ENCODE results near the gene TEX13C. TPM values are rescaled to one million over a fixed set of nuclear protein-coding genes. Genes with fewer than 3 reads are reported as not detected.

The TEX13C gene
- total RNA-seq, 5 donors from 2014 or later (not counting 1 experiment from before 2014, with no cell fraction given): not detected

- no peak overlapping the region for H3K27ac ChIP-seq (ENCODE audit: low read length)
- ATAC-seq (replicated peaks in 1 of 4): no peak
- no peaks in the 10 kb centered on the region for H3K4me1 Mint-ChIP-seq
- no peak overlapping the region for H3K4me3 ChIP-seq (ENCODE audit: control insufficient read depth in 1 of 2, extremely low read depth in 1 of 2, low read length in 1 of 2)
- DNase-seq: no peak
- no peaks in the 10 kb centered on the region for H3K27me3 ChIP-seq (replicated peaks in 1 of 2; ENCODE audit: control insufficient read depth in 2 of 2, extremely low read depth in 1 of 2, insufficient read depth in 2 of 2, low read length in 1 of 2)
- H3K36me3 ChIP-seq (ENCODE audit: control insufficient read depth in 2 of 2, extremely low read depth in 1 of 2, insufficient read depth in 1 of 2, low read length in 1 of 2): no peaks in the 10 kb centered on the region
- CTCF ChIA-PET: interaction anchor here in 1 of 2 donors (0.7 kb wide), 1 partner anchor 59 kb away, joined by 7 read pairs; no protein-coding TSS in a partner anchor
- WGBS (ENCODE audit: insufficient coverage): no CpG with 5 or more reads among the region's 2 CpGs
- H3K9me3 Mint-ChIP-seq: no peaks in the 10 kb centered on the region
- no peak overlapping the region for H3K27ac Mint-ChIP-seq
- H3K9me3 ChIP-seq: no peaks in the 10 kb centered on the region
- no peak overlapping the region for H3K4me3 Mint-ChIP-seq
- no peaks in the 10 kb centered on the region for H3K4me1 ChIP-seq (ENCODE audit: control insufficient read depth in 1 of 2, extremely low read depth in 1 of 2, insufficient read depth in 2 of 2, low read length in 2 of 2)
- POLR2A ChIA-PET: no interaction called here
- H3K27me3 Mint-ChIP-seq: peaks cover 0 to 7% of the 10 kb centered on the region in 2 donors
- H3K36me3 Mint-ChIP-seq: no peaks in the 10 kb centered on the region
Measured at GRCh38 chrX:125322431-125322830, 2.8 kb downstream of the TEX13C start.

- Histone ChIP-seq H3K4me1 (ENCODE audit: control insufficient read depth in 1 of 2, extremely low read depth in 1 of 2, insufficient read depth in 2 of 2, low read length in 2 of 2) (no peaks in the 10 kb centered on the region), H3K36me3 (ENCODE audit: control insufficient read depth in 2 of 2, extremely low read depth in 1 of 2, insufficient read depth in 1 of 2, low read length in 1 of 2) (no peaks in the 10 kb centered on the region), H3K4me3 (ENCODE audit: control insufficient read depth in 1 of 2, extremely low read depth in 1 of 2, low read length in 1 of 2) (no peak overlapping the region), H3K27me3 (replicated peaks in 1 of 2; ENCODE audit: control insufficient read depth in 2 of 2, extremely low read depth in 1 of 2, insufficient read depth in 2 of 2, low read length in 1 of 2) (no peaks in the 10 kb centered on the region), H3K9me3 (no peaks in the 10 kb centered on the region), H3K27ac (ENCODE audit: low read length) (no peak overlapping the region)
- CTCF ChIA-PET: no interaction called here
- Mint-ChIP-seq H3K9me3 (no peaks in the 10 kb centered on the region), H3K4me3 (no peak overlapping the region), H3K4me1 (no peaks in the 10 kb centered on the region), H3K36me3 (no peaks in the 10 kb centered on the region), H3K27me3 (peaks cover 0 to 7% of the 10 kb centered on the region in 2 donors), H3K27ac (no peak overlapping the region)
- 57% methylated on average over 1 of the region's 3 CpGs for WGBS (ENCODE audit: insufficient coverage)
- POLR2A ChIA-PET: no interaction called here
- ATAC-seq (replicated peaks in 1 of 4): no peak
- DNase-seq: no peak
Measured at GRCh38 chrX:125326599-125326998, 6.9 kb downstream of the TEX13C start.

- Histone ChIP-seq H3K4me1 (ENCODE audit: control insufficient read depth in 1 of 2, extremely low read depth in 1 of 2, insufficient read depth in 2 of 2, low read length in 2 of 2) (no peaks in the 10 kb centered on the region), H3K27me3 (replicated peaks in 1 of 2; ENCODE audit: control insufficient read depth in 2 of 2, extremely low read depth in 1 of 2, insufficient read depth in 2 of 2, low read length in 1 of 2) (no peaks in the 10 kb centered on the region), H3K27ac (ENCODE audit: low read length) (no peak overlapping the region), H3K9me3 (no peaks in the 10 kb centered on the region), H3K36me3 (ENCODE audit: control insufficient read depth in 2 of 2, extremely low read depth in 1 of 2, insufficient read depth in 1 of 2, low read length in 1 of 2) (no peaks in the 10 kb centered on the region), H3K4me3 (ENCODE audit: control insufficient read depth in 1 of 2, extremely low read depth in 1 of 2, low read length in 1 of 2) (no peak overlapping the region)
- Mint-ChIP-seq H3K36me3 (no peaks in the 10 kb centered on the region), H3K4me1 (no peaks in the 10 kb centered on the region), H3K9me3 (no peaks in the 10 kb centered on the region), H3K27ac (no peak overlapping the region), H3K27me3 (peaks cover 0 to 7% of the 10 kb centered on the region in 2 donors), H3K4me3 (no peak overlapping the region)
- ATAC-seq (replicated peaks in 1 of 4) (no peak), DNase-seq (no peak)
- ChIA-PET CTCF (no interaction called here), POLR2A (no interaction called here)
- WGBS (ENCODE audit: insufficient coverage): 87% methylated on average over 4 of the region's 12 CpGs
Measured at GRCh38 chrX:125327891-125328290, 8.2 kb downstream of the TEX13C start.

- Histone ChIP-seq H3K4me3 (ENCODE audit: control insufficient read depth in 1 of 2, extremely low read depth in 1 of 2, low read length in 1 of 2) (no peak overlapping the region), H3K4me1 (ENCODE audit: control insufficient read depth in 1 of 2, extremely low read depth in 1 of 2, insufficient read depth in 2 of 2, low read length in 2 of 2) (no peaks in the 10 kb centered on the region), H3K27me3 (replicated peaks in 1 of 2; ENCODE audit: control insufficient read depth in 2 of 2, extremely low read depth in 1 of 2, insufficient read depth in 2 of 2, low read length in 1 of 2) (no peaks in the 10 kb centered on the region), H3K36me3 (ENCODE audit: control insufficient read depth in 2 of 2, extremely low read depth in 1 of 2, insufficient read depth in 1 of 2, low read length in 1 of 2) (no peaks in the 10 kb centered on the region), H3K9me3 (no peaks in the 10 kb centered on the region), H3K27ac (ENCODE audit: low read length) (no peak overlapping the region)
- Mint-ChIP-seq H3K36me3 (no peaks in the 10 kb centered on the region), H3K27ac (no peak overlapping the region), H3K4me1 (no peaks in the 10 kb centered on the region), H3K9me3 (no peaks in the 10 kb centered on the region), H3K27me3 (peaks cover 0 to 13% of the 10 kb centered on the region in 2 donors), H3K4me3 (no peak overlapping the region)
- WGBS (ENCODE audit: insufficient coverage): no CpG with 5 or more reads among the region's 2 CpGs
- POLR2A ChIA-PET: no interaction called here
- CTCF ChIA-PET: no interaction called here
- ATAC-seq (replicated peaks in 1 of 4) (no peak), DNase-seq (no peak)
Measured at GRCh38 chrX:125333583-125333982, 13.9 kb downstream of the TEX13C start.

- WGBS (ENCODE audit: insufficient coverage): 71% methylated on average over 3 of the region's 4 CpGs
- DNase-seq: no peak
- no peaks in the 10 kb centered on the region for H3K4me1 ChIP-seq (ENCODE audit: control insufficient read depth in 1 of 2, extremely low read depth in 1 of 2, insufficient read depth in 2 of 2, low read length in 2 of 2)
- H3K36me3 Mint-ChIP-seq: no peaks in the 10 kb centered on the region
- no peaks in the 10 kb centered on the region for H3K4me1 Mint-ChIP-seq
- no peak overlapping the region for H3K27ac Mint-ChIP-seq
- ChIA-PET POLR2A (no interaction called here), CTCF (no interaction called here)
- no peak for ATAC-seq (replicated peaks in 1 of 4)
- H3K4me3 Mint-ChIP-seq: no peak overlapping the region
- H3K9me3 ChIP-seq: no peaks in the 10 kb centered on the region
- H3K4me3 ChIP-seq (ENCODE audit: control insufficient read depth in 1 of 2, extremely low read depth in 1 of 2, low read length in 1 of 2): no peak overlapping the region
- no peaks in the 10 kb centered on the region for H3K27me3 ChIP-seq (replicated peaks in 1 of 2; ENCODE audit: control insufficient read depth in 2 of 2, extremely low read depth in 1 of 2, insufficient read depth in 2 of 2, low read length in 1 of 2)
- no peak overlapping the region for H3K27ac ChIP-seq (ENCODE audit: low read length)
- H3K9me3 Mint-ChIP-seq: no peaks in the 10 kb centered on the region
- H3K27me3 Mint-ChIP-seq: peaks cover 0 to 21% of the 10 kb centered on the region in 2 donors
- H3K36me3 ChIP-seq (ENCODE audit: control insufficient read depth in 2 of 2, extremely low read depth in 1 of 2, insufficient read depth in 1 of 2, low read length in 1 of 2): no peaks in the 10 kb centered on the region
Measured at GRCh38 chrX:125340490-125340889, 20.8 kb downstream of the TEX13C start.

GRCh38 chrX:125374169-125374568 lies 54.5 kb downstream of the TEX13C start:
- no CpG with 5 or more reads among the region's 1 CpG for WGBS (ENCODE audit: insufficient coverage)
- no peak for ATAC-seq (replicated peaks in 1 of 4)

More at GRCh38 chrX:125374169-125374568, 54.5 kb downstream of the TEX13C start:
- Histone ChIP-seq H3K9me3 (no peaks in the 10 kb centered on the region), H3K4me3 (ENCODE audit: control insufficient read depth in 1 of 2, extremely low read depth in 1 of 2, low read length in 1 of 2) (no peak overlapping the region), H3K27me3 (replicated peaks in 1 of 2; ENCODE audit: control insufficient read depth in 2 of 2, extremely low read depth in 1 of 2, insufficient read depth in 2 of 2, low read length in 1 of 2) (no peaks in the 10 kb centered on the region), H3K27ac (ENCODE audit: low read length) (no peak overlapping the region), H3K36me3 (ENCODE audit: control insufficient read depth in 2 of 2, extremely low read depth in 1 of 2, insufficient read depth in 1 of 2, low read length in 1 of 2) (no peaks in the 10 kb centered on the region), H3K4me1 (ENCODE audit: control insufficient read depth in 1 of 2, extremely low read depth in 1 of 2, insufficient read depth in 2 of 2, low read length in 2 of 2) (no peaks in the 10 kb centered on the region)
- ChIA-PET CTCF (no interaction called here), POLR2A (no interaction called here)
- DNase-seq: no peak
- Mint-ChIP-seq H3K4me1 (no peaks in the 10 kb centered on the region), H3K9me3 (no peaks in the 10 kb centered on the region), H3K36me3 (no peaks in the 10 kb centered on the region), H3K27ac (no peak overlapping the region), H3K4me3 (no peak overlapping the region), H3K27me3 (peaks cover 0 to 6% of the 10 kb centered on the region in 2 donors)

Measured in T-cell (primary cell).